ENCODE data around the gene STAC3.

Gene STAC3

GRCh38 chr12:57210461-57210860 is 40.5 kb downstream of the STAC3 start:
- no peak for DNase-seq (ENCODE audit: low read depth)

GRCh38 chr12:57209916-57210315 is 41.1 kb downstream of the STAC3 start:
- DNase-seq (ENCODE audit: low read depth) = no peak

GRCh38 chr12:57208631-57209282 is 42.2 kb downstream of the STAC3 start:
- DNase-seq (ENCODE audit: low read depth) = no peak

- DNase-seq (ENCODE audit: low read depth) = no peak
Observed at GRCh38 chr12:57207731-57208630, 43.0 kb downstream of the STAC3 start.

- no peak for DNase-seq (ENCODE audit: low read depth)
Observed at GRCh38 chr12:57205931-57206330, 45.1 kb downstream of the STAC3 start.

GRCh38 chr12:57205186-57205585 is 45.8 kb downstream of the STAC3 start:
- no peak for DNase-seq (ENCODE audit: low read depth)

GRCh38 chr12:57204454-57204853 is 46.5 kb downstream of the STAC3 start:
- no peak for DNase-seq (ENCODE audit: low read depth)

GRCh38 chr12:57203791-57204190 is 47.2 kb downstream of the STAC3 start:
- no peak for DNase-seq (ENCODE audit: low read depth)

GRCh38 chr12:57203201-57203600 is 47.8 kb downstream of the STAC3 start:
- no peak for DNase-seq (ENCODE audit: low read depth)

GRCh38 chr12:57202321-57202720 is 48.7 kb downstream of the STAC3 start:
- no peak for DNase-seq (ENCODE audit: low read depth)

GRCh38 chr12:57201631-57202030 is 49.4 kb downstream of the STAC3 start:
- no peak for DNase-seq (ENCODE audit: low read depth)

GRCh38 chr12:57201219-57201618 is 49.8 kb downstream of the STAC3 start:
- no peak for DNase-seq (ENCODE audit: low read depth)

GRCh38 chr12:57200497-57200896 is 50.5 kb downstream of the STAC3 start:
- no peak for DNase-seq (ENCODE audit: low read depth)

GRCh38 chr12:57199191-57199590 is 51.8 kb downstream of the STAC3 start:
- no peak for DNase-seq (ENCODE audit: low read depth)

- DNase-seq (ENCODE audit: low read depth) = no peak
Observed at GRCh38 chr12:57198329-57198728, 52.7 kb downstream of the STAC3 start.

- DNase-seq (ENCODE audit: low read depth) = no peak
Observed at GRCh38 chr12:57196956-57197355, 54.0 kb downstream of the STAC3 start.

- no peak for DNase-seq (ENCODE audit: low read depth)
Observed at GRCh38 chr12:57196439-57196838, 54.5 kb downstream of the STAC3 start.

GRCh38 chr12:57195611-57196371 is 55.2 kb downstream of the STAC3 start:
- DNase-seq (ENCODE audit: low read depth) = no peak

GRCh38 chr12:57195186-57195585 is 55.8 kb downstream of the STAC3 start:
- DNase-seq (ENCODE audit: low read depth) = no peak

GRCh38 chr12:57194253-57194652 is 56.7 kb downstream of the STAC3 start:
- DNase-seq (ENCODE audit: low read depth) = no peak

- DNase-seq (ENCODE audit: low read depth) = no peak
Observed at GRCh38 chr12:57193706-57194245, 57.2 kb downstream of the STAC3 start.

All from non-pigmented ciliary epithelial cell (primary cell).